GM19397 (cell line): ENCODE results near the gene LRRC41.
"Not testable (repeated sequence)": the region's sequence is repeated elsewhere in the genome, so short reads cannot be mapped to it uniquely, and the experiment has no call there.

ENCODE experiments used
- ATAC-seq: cut with Tn5 transposase; IDR thresholded peaks from one replicate; pipeline ENCODE4 v1.9.1; 2021; ENCODE audit warnings: mild to moderate bottlenecking, moderate library complexity; ENCODE audit not compliant: unreplicated experiment

Gene LRRC41

DNA sequence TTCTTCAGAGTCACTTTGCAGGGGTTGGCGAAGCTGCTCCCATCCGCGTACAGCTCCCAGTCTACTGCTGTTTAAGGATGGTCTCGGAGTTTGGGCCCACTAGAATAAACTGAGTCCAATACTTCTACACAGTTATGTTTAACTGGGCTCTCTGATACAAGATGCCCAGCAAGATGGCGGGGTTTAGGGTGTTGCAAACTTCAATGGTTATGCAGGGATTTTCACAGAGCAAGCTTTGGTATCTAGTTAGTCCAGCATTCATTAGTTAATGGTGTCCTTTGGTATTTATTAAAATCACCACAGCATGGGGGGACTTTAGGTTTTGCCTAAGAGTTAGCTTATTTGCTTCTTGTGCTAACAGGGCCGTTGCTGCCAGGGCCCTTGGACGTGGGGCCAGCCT is 24.8 kb upstream of the LRRC41 start:
- not testable (repeated sequence) for ATAC-seq

DNA sequence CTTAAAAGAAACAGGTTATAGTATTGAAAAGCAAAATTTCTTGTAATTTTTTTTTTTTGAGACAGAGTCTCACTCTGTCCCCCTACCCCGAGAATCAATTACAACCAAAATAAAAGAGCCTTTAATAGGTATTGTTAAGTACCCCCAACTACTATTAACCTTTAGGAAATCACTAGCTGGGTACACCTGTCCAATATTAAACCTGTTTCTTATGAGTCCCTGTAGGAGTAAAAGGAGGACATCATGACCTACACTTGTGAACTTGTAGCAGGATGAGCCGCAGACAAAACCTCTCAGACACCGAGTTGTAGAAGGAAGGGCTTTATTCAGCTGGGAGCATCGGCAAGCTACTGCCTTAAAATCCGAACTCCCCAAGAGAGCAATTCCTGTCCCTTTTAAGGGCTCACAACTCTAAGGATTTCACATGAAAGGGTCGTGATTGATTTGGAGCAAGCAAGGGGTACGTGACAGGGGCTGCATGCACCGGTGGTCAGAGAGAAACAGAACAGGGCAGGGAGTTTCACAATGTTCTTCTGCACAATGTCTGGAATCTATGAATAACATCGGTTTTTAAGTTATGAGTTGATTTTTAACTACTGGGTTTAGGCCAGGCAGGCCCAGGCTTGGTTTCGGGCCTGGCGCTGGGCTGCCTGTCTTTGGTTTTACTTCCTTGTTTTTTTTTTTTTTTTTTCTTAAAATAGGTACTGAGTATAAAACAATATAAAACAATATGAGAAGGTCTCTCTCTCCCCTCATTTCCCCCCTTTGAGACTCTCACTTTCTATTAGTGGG is 22.1 kb upstream of the LRRC41 start:
- not testable (repeated sequence) for ATAC-seq

DNA sequence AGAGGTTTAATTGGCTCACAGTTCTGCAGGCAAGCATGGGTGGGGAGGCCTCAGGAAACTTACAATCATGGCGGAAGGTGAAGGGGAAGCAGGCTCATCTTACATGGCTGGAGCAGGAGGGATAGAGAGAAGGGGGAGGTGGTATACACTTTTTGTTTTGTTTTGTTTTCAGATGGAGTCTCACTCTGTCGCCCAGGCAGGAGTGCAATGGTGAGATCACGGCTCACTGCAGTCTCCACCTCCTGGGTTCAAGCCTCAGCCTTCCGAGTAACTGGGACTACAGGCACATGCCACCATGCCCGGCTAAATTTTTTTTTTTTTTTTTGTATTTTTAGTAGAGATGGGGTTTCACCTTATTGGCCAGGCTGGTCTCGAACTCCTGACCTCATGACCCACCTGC is 18.8 kb upstream of the LRRC41 start:
- not testable (repeated sequence) for ATAC-seq

DNA sequence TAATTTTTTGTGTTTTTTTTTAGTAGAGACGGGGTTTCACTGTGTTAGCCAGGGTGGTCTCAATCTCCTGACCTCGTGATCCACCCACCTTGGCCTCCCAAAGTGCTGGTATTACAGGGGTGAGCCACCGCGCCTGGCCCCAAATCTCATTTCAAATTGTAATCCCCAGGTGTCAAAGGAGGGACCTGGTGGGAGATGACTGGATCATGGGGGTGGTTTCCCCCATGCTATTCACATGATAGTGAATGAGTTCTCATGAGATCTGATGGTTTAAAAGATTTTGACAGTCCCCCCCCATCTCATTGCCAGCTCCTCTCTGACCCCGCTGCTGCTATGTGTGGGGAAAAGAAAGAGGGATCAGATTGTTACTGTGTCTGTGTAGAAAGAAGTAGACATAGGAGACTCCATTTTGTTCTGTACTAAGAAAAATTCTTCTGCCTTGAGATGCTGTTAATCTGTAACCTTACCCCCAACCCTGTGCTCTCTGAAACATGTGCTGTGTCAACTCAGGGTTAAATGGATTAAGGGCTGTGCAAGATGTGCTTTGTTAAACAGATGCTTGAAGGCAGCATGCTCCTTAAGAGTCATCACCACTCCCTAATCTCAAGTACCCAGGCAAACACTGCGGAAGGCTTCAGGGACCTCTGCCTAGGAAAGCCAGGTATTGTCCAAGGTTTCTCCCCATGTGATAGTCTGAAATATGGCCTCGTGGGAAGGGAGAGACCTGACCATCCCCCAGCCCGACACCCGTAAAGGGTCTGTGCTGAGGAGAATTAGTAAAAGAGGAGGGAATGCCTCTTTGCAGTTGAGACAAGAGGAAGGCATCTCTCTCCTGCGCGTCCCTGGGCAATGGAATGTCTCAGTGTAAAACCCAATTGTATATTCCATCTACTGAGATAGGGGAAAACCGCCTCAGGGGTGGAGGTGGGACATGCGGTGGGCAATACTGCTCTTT is 16.8 kb upstream of the LRRC41 start:
- ATAC-seq = not testable (repeated sequence)

DNA sequence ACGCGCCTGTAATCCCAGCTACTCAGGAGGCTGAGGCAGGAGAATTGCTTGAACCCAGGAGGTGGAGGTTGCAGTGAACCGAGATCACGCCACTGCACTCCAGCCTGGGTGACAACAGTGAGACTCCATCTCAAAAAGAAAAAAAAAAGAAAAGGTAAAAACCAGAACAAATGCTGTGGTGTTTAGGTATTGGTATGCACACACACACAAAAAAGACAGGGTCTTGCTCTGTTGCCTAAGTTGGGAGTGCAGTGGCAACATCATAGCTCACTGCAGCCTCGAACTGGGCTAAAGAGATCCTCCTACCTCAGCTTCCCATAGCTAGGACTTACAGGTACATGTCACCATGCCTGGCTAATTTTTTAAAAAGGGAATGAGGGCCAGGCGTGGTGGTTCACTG is 15.9 kb upstream of the LRRC41 start:
- ATAC-seq = not testable (repeated sequence)

DNA sequence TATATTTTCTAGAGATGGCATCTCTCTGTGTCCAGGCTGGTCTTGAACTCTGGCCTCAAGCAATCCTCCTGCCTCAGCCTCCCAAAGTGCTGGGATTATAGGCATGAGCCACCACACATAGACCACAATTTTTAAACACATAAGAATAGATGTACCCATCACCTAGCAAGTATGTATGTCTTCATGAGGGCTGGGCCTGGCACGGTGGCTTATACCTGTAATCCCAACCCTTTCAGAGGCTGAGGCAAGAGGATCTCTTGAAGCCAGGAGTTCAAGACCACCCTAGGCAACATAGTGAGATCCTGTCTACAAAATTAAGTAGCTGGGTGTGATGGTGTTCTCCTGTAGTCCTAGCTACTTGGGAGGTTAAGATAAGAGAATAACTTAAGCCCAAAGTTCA is 13.9 kb upstream of the LRRC41 start:
- ATAC-seq = no peak

DNA sequence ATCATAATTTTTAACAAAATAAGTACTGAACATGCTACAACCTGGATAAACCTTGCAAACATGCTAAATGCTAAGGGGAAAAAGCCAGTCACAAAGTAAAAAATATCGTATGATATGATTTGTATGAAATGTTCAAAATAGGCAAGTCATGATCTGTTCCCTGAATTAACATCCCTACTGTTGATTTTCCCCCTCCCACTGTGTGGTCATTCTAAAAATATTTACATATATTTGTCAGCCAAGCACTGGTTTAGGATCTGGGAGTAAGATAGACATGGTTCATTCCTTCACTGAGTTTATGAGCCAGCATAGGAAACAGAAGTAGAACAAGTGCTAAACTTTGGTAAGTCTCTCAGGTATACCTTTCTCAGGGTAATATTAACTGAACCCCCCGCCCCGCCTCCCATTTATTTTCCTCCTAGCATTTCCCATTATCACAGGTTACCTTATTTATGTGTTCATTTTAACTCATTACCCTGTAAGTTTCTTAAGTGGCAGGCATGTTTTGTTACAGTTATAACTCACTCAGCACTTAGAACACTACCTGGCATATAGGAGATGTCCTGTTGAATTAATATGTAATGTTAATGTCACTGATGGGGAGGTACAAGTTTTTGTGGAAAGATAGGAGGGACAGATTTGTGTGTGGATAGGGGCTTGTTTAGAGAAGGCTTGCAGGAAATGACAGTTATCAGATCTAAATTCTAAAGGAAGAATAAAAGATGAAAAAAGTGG is 12.4 kb upstream of the LRRC41 start:
- no peak for ATAC-seq

DNA sequence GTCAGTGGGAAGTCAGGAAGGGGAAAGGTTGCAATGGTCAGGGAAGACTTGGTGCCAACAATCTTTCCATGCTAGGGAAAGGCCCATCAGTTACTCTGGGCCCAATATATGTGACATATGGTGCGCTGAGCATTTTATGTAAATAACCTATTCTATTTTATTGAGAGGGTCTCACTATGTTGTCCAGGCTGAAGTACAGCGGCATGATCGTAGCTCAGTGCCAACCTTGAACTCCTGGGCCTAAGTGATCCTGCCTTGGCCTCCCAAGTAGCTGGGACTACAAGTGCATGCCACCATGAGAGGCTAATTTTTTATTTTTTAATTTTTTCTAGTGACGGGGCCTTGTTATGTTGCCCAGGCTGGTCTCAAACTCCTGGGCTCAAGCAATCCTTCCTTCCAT is 6.9 kb upstream of the LRRC41 start:
- no peak for ATAC-seq

DNA sequence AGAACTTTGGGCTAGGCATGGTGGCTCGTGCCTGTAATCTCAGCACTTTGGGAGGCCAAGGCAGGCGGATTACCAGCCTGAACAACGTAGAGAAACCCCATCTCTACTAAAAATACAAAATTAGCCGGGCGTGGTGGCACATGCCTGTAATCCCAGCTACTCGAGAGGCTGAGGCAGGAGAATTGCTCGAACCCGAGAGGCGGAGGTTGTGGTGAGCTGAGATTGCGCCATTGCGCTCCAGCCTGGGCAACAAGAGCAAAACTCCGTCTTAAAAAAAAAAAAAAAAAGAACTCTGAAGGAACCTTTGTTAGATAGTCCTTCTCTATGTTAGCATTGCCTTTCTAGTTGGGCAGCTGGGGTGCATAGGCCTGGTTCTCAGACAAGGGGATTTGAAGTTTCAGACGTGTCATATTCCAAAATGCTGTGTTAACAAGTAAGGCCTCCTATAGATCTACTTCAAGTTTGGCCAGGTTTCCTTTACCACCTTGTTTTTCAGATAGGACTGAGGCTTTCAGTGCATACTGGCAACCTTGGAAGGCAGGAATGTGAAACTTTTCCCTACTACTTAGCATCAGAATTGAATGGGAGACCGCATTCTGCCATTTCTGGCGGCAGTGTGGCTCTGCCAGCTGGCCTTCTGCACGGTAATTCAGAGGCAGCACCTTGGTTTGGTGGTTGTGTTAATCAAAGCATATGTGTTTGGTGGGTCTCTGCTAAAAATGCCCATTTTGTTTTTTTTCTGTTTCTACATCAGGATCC is 6.2 kb upstream of the LRRC41 start:
- no peak for ATAC-seq

DNA sequence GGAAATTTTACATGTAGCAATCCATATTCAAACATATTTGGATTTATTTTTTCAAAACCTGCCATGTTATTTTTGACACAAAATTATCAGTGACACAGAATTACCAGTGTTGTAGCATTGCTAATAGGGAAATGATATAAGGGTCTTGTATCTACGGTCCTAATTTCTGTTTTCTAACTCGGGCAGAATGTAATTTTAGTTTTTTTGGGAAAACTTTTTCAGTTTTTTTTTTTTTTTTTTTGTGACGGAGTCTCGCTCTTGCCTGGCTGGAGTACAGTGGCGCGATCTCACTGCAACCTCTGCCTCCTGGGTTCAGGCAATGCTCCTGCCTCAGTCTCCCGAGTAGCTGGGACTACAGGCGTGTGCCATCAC is 2.7 kb upstream of the LRRC41 start:
- ATAC-seq = no peak

DNA sequence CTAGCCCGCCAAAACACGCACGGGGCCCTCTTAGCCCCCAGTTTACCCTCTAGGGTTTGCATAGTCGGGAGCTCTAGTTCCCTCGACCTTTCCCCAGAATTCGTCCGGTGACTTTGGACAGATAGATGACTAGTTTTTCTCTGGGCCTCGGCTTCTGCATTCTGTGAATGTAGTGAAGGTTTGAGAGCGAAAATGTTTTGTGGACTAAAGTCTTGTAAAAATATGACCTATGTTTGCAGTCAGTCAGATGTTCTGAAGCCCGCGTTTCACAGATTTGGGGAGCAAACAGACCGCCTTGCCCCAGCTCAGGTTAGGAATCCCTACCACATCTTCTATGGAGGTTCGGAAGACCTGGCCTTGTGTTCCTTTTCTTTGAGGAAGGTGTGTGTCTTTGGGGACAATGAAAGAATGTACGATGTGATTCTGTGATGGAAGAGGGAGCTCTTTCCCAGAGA is 483 bp upstream of the LRRC41 start:
- ATAC-seq = no peak

DNA sequence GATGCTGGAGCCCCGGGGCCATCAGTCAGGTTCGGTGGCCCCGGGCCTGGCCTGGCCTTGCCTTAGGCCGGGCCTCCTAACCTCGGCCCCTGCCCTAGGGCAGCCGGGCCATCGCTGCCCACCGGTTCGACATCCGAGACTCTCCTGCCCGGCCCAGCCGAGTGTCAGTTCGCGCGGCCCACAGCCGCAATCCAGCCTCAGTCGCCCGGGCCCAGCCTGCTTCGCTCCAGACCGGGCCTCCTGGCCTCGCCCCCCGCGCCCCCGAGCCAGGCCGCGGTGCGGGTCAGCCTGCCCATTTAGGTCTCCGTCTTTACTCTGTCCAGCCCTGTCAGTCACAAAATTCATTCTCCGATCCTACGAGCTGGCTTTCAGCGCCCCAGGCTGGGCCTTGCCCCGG is 777 bp downstream of the LRRC41 start:
- ATAC-seq = peak; percentile 23

DNA sequence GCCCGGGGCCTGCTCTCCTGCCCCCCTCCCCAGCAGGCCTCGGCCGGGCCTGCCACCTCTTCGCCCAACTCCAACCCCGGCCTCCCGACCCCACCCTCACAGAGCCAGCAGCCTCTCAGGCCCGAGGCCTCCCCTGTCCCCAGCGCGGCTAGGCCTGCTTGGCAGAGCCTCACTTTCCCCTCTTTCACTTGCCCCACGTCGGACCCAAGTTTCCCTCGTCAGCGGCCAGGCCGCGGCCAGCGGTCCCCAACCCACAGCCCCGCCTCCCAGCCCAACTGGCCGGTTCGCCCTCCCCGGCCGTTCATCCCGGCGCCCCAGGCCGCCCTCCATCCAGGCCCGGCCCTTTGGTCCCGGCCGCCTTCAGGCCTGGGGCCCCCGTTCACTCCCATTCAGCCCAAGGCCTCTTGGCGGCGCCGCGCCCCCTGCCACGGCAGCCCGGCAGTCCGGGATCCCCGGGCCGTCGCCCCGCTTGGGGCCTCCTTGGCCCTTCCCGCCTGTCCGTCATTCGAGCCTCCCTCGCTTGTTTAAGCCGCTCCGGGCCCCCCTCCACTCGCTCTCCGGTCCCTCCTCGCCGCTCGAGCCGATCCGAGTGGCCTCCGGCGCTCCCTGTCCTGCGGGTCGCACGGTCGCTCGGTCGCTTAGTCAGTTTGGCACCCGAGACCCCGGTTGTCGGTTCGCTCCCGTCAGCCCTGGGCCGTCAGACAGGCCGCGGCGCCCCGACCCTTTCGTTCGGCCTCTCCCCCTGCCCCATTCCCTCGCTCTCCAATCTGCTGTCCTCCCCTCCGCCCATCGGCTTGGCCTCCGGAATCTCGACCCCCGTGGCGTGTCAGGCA is 1.4 kb downstream of the LRRC41 start:
- peak; percentile 34 for ATAC-seq

DNA sequence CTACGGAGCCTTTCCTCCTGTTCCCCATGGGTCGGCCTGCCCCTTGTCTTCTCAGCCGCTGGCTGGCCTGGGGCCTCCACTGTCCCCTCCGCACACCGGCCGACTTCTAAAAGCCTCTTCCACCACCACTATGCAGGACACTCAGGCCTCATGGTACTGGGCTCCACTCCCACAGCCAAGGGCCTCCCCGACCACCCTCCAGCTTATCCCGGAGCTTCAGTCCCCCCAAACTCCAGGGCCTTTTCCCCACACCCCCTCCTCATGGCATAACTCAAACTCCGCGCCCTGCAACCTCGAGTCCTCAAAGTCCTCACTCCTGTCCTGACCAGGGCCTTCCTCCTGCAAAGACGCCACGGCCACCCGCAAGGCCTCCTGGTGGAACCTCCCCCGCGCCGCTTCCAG is 2.0 kb downstream of the LRRC41 start:
- ATAC-seq = no peak

DNA sequence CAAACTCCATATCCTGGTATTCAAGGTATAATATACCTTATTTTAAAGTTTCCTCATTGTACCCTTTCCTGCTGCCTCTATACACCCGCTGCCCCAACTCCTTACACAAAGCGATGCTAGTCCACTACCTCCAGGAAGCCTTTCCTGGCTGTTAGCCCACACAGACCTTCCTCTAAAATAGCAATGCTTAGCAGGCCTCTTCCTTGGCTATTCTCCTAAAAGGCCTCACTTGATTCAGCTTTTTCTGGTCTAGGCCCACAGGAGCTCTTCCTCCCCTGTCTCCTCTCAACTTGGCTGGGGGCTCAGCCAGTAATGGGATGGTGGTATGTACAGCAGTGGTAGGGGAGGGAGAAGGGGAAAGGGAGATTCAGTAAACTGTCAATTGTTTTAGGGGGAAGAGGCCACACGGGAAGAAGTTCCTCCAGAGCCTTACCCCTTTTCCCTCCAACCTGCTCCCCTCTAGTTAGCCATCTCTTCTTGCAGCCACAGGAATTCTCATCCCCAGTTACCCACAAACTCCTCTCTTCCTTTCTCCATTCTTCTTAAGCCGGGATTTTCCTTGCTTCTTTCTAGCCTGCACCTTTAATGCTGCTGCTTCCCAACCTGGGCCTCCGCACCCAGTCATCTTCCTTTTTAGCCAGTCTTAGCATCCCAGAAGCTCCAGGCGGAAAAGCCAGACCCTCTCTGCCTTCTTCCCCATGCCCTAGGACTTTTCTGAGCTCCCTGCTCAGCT is 2.6 kb downstream of the LRRC41 start:
- ATAC-seq = no peak

DNA sequence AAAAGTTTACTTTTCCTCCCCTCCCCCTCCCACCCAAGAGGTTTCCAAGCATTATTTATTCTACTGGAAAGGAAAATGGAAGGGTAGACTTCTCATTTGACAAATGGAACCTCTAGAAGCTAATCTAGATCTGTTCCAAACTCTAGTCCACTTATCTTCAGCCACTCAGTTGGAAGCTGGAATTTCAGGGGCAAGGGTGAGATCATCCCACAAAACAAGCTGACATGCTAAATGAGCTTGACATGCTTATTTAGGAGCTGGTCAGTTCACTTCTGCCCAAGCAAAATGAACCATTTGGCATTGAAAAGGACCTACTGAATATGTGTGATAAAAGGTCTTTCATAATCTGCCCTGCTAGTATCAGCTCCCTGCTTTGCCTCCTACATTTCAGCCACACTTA is 5.0 kb downstream of the LRRC41 start:
- ATAC-seq = no peak

DNA sequence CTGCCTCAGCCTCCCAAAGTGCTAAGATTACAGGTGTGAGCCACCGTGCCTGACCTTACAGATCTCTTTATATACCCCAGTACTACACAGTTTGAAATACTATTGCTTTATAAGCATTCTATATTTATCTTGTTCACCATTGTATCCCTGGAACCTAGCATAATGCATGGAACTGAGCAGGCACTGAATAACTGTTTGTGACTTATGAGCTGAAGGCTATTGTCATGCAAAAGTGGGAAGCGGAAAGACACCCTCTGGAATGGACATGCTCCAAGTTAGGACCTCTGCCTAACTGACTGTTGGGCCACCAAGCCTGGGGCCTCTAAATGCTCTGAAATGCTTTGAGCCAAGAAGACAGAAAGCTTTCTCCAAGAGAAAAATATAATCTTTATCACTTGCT is 8.1 kb downstream of the LRRC41 start:
- no peak for ATAC-seq

DNA sequence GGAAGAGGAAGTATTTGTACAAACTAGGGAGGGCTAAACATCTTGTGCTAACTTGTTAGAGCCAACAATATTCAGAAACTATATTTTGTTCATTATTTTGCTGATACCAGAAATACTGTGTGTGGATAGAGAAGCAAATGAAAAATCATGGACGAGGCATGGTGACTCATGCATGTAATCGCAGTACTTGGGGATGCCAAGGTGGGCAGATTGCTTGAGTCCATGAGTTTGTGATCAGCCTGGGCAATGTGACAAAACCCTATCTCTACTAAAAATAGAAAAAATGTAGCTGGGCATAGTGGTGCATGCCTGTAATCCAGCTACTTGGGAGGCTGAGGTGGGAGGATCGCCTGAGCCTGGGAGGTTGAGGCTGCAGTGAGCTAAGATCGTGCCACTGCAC is 13.4 kb downstream of the LRRC41 start:
- no peak for ATAC-seq

DNA sequence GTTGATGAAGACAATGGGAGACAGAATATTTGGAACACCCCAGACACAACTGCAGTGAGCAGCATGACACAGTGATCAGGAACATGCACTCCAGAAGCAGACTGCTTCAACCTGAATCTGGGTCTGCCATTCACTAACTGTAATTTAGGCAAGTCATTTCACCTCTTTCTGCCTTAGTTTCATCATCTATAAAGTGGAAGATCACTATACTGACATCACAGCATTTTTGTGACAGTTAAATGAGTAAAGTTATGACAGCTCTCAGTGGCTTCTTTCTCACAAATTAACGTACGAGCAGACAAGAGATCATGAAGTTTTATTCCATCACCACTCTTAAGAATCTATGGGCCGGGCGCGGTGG is 14.3 kb downstream of the LRRC41 start:
- no peak for ATAC-seq
